CD14-positive monocyte (primary cell): Measurements from ENCODE around the gene HNMT. TPM values are rescaled to one million over a fixed set of nuclear protein-coding genes. Genes with fewer than 3 reads are reported as not detected.

Source experiments
- DNase-seq, 3 donors: peaks; one replicate each; pipeline ENCODE4 v3.0.0-alpha.2; 2011 to 2022
- H2AFZ ChIP-seq: 2 replicates; pipeline ENCODE4 v1.6.0; 2012; ENCODE audit warnings: mild to moderate bottlenecking, low read depth, low read length, inconsistent platforms; ENCODE audit not compliant: insufficient read depth, poor library complexity, severe bottlenecking
- H3K27ac ChIP-seq, 2 donors: 1 replicate in 1 of 2; 2 replicates in 1 of 2; pipeline ENCODE4 v1.5.1; 2012 to 2013; ENCODE audit warnings: low read length in 2 of 2, control low read depth in 1 of 2, inconsistent platforms in 1 of 2, low read depth in 1 of 2, mild to moderate bottlenecking in 1 of 2
- H3K27me3 ChIP-seq, 2 donors: one replicate each; pipeline versions ENCODE4 v1.6.0 to v1.6.1; 2011 to 2013; ENCODE audit warnings: low read length in 2 of 2; ENCODE audit not compliant: control insufficient read depth in 2 of 2, insufficient read depth in 2 of 2
- H3K36me3 ChIP-seq, 2 donors: replicated peaks in 1 of 2; 1 replicate in 1 of 2; 2 replicates in 1 of 2; pipeline versions ENCODE4 v1.5.1 to v1.6.1; 2012 to 2013; ENCODE audit warnings: low read length in 2 of 2, control low read depth in 1 of 2, inconsistent platforms in 1 of 2, mild to moderate bottlenecking in 1 of 2; ENCODE audit not compliant: insufficient read depth in 2 of 2, control insufficient read depth in 1 of 2
- H3K4me1 ChIP-seq, 2 donors: 1 replicate in 1 of 2; 2 replicates in 1 of 2; pipeline versions ENCODE4 v1.5.1 to v1.6.1; 2012 to 2013; ENCODE audit warnings: low read length in 2 of 2, control low read depth in 1 of 2, inconsistent platforms in 1 of 2, mild to moderate bottlenecking in 1 of 2, moderate library complexity in 1 of 2; ENCODE audit not compliant: insufficient read depth in 2 of 2, control insufficient read depth in 1 of 2
- H3K4me2 ChIP-seq: replicated peaks from 2 replicates; pipeline ENCODE3; 2012; ENCODE audit warnings: low read length, moderate library complexity, mild to moderate bottlenecking; ENCODE audit not compliant: poor library complexity, severe bottlenecking; ENCODE audit errors: extremely low read depth
- H3K4me3 ChIP-seq, 3 experiments: fragments of 200-600 bp in 1 of 3; sonication (generic) in 1 of 3; replicated peaks in 1 of 3; 1 replicate in 2 of 3; 2 replicates in 1 of 3; pipeline ENCODE4 v1.5.1; 2011 to 2013; ENCODE audit warnings: low read length in 3 of 3, mild to moderate bottlenecking in 3 of 3, control low read depth in 2 of 3, low read depth in 2 of 3, inconsistent platforms in 1 of 3, moderate library complexity in 1 of 3
- H3K79me2 ChIP-seq: 2 replicates; pipeline ENCODE4 v1.6.0; 2012; ENCODE audit warnings: mild to moderate bottlenecking, control low read depth, inconsistent platforms, low read length, moderate library complexity; ENCODE audit not compliant: insufficient read depth
- H3K9ac ChIP-seq: 2 replicates; pipeline ENCODE4 v1.6.0; 2017; ENCODE audit warnings: low read length, mild to moderate bottlenecking; ENCODE audit not compliant: insufficient read depth, poor library complexity, severe bottlenecking
- H3K9me3 ChIP-seq, 2 donors: replicated peaks in 1 of 2; 1 replicate in 1 of 2; 2 replicates in 1 of 2; pipeline versions ENCODE4 v1.5.1 to v1.6.1; 2012 to 2013; ENCODE audit warnings: low read length in 2 of 2, control low read depth in 1 of 2; ENCODE audit not compliant: control insufficient read depth in 1 of 2, insufficient read depth in 1 of 2
- H4K20me1 ChIP-seq: 2 replicates; pipeline ENCODE4 v1.6.0; 2012; ENCODE audit warnings: mild to moderate bottlenecking, low read length, control low read depth, moderate library complexity; ENCODE audit not compliant: insufficient read depth
- H3K27ac Mint-ChIP-seq, 7 donors: one replicate each; pipeline ENCODE4 v1.8.0; 2020; ENCODE audit warnings: mild to moderate bottlenecking in 7 of 7, mixed read lengths in 7 of 7, moderate library complexity in 6 of 7, inconsistent platforms in 2 of 7
- H3K27me3 Mint-ChIP-seq, 3 donors: one replicate each; pipeline ENCODE4 v1.8.0; 2021 to 2022; ENCODE audit warnings: low read depth in 3 of 3, mild to moderate bottlenecking in 3 of 3, mixed read lengths in 3 of 3, moderate library complexity in 3 of 3, inconsistent platforms in 1 of 3
- H3K36me3 Mint-ChIP-seq, 2 donors: one replicate each; pipeline ENCODE4 v1.8.0; 2020; ENCODE audit warnings: mixed read lengths in 2 of 2, inconsistent platforms in 1 of 2, mild to moderate bottlenecking in 1 of 2
- H3K4me1 Mint-ChIP-seq: one replicate; pipeline ENCODE4 v1.8.0; 2020; ENCODE audit warnings: mild to moderate bottlenecking, mixed read lengths
- H3K4me3 Mint-ChIP-seq, 2 donors: one replicate each; pipeline ENCODE4 v1.8.0; 2020; ENCODE audit warnings: mild to moderate bottlenecking in 2 of 2, mixed read lengths in 2 of 2, moderate library complexity in 1 of 2
- H3K9me3 Mint-ChIP-seq, 7 donors: one replicate each; pipeline ENCODE4 v1.8.0; 2020 to 2022; ENCODE audit warnings: mixed read lengths in 7 of 7, mild to moderate bottlenecking in 6 of 7, moderate library complexity in 6 of 7, inconsistent platforms in 2 of 7
- CTCF ChIP-seq: fragments of 200-600 bp; IDR thresholded peaks from one replicate; pipeline ENCODE4 v1.8.0; 2022; ENCODE audit warnings: antibody characterized with exemption, mild to moderate bottlenecking
- WGBS: methylation state at CpG from one replicate; pipeline ENCODE4 v1.1.5; 2013; ENCODE audit warnings: missing lambda C conversion rate; ENCODE audit not compliant: insufficient coverage; 5-methylcytosine and 5-hydroxymethylcytosine counted together
- intact Hi-C, 2 donors: fragments of 100-400 bp; cut with micrococcal nuclease; formaldehyde crosslinking; loops; one replicate each; pipeline versions ENCODE4 v1.15.0 to v1.15.1; 2023
- polyA plus RNA-seq, 3 donors: library from polyadenylated mRNA; depleted of rRNA in 1 of 3; unstranded in 2 of 3; stranded (reverse) in 1 of 3; fragments of 300-500 nt in 2 of 3; fragments of >200 nt in 1 of 3; fragmentation: Illumina TruSeq in 2 of 3; gene quantifications; 1 replicate in 2 of 3; 2 replicates in 1 of 3; pipeline ENCODE4 v1.2.3, GENCODE V29; 2012 to 2021

Gene HNMT
- polyA plus RNA-seq, 3 donors = 83.0 to 118 (median 109) TPM

- Histone ChIP-seq H3K27me3 (no peaks in the 10 kb centered on the region), H2AFZ (no peak overlapping the region), H3K27ac (no peak overlapping the region), H3K4me1 (peaks cover 6 to 9% of the 10 kb centered on the region in 2 donors), H3K4me2 (no peak overlapping the region), H3K9ac (no peak overlapping the region), H3K9me3 (no peaks in the 10 kb centered on the region), H4K20me1 (no peaks in the 10 kb centered on the region), H3K4me3 (no peak overlapping the region), H3K36me3 (no peaks in the 10 kb centered on the region), H3K79me2 (no peaks in the 10 kb centered on the region)
- DNase-seq = no peak
- H3K9me3 Mint-ChIP-seq = no peaks in the 10 kb centered on the region
- no peaks in the 10 kb centered on the region for H3K36me3 Mint-ChIP-seq
- WGBS = no CpG with 5 or more reads among the region's 2 CpGs
- H3K27ac Mint-ChIP-seq = peak overlapping the region in 1 of 7 donors; percentile 1
- no peak overlapping the region for H3K4me3 Mint-ChIP-seq
- no peak for TF ChIP-seq CTCF
- H3K27me3 Mint-ChIP-seq = peaks cover 0 to 3% (median 3%) of the 10 kb centered on the region in 3 donors
- peaks cover 14% of the 10 kb centered on the region for H3K4me1 Mint-ChIP-seq
- intact Hi-C loops = loop anchor here (10.0 kb wide), 3 partner anchors 91 to 151 kb away; no protein-coding TSS in a partner anchor
Measured at GRCh38 chr2:137943678-137944347, 20.5 kb upstream of the HNMT start.

- Histone ChIP-seq H4K20me1 (no peaks in the 10 kb centered on the region), H3K27ac (no peak overlapping the region), H3K9ac (no peak overlapping the region), H3K36me3 (no peaks in the 10 kb centered on the region), H3K4me3 (no peak overlapping the region), H3K4me2 (no peak overlapping the region), H3K4me1 (peaks cover 6 to 9% of the 10 kb centered on the region in 2 donors), H3K27me3 (no peaks in the 10 kb centered on the region), H3K79me2 (no peaks in the 10 kb centered on the region), H3K9me3 (no peaks in the 10 kb centered on the region), H2AFZ (no peak overlapping the region)
- TF ChIP-seq CTCF = no peak
- Mint-ChIP-seq H3K27me3 (peaks cover 0 to 3% (median 3%) of the 10 kb centered on the region in 3 donors), H3K4me1 (peaks cover 12% of the 10 kb centered on the region), H3K36me3 (no peaks in the 10 kb centered on the region), H3K4me3 (no peak overlapping the region), H3K27ac (no peak overlapping the region), H3K9me3 (no peaks in the 10 kb centered on the region)
- intact Hi-C loops = loop anchor here (10.0 kb wide), 3 partner anchors 90 to 150 kb away; no protein-coding TSS in a partner anchor
- WGBS = 78% methylated on average over 3 of the region's 5 CpGs
- no peak for DNase-seq
Measured at GRCh38 chr2:137944714-137945113, 19.6 kb upstream of the HNMT start.
